Mucosa of rectum (tissue), 2 donors: ENCODE measurements around the gene RFNG.

Source experiments
- H3K27ac ChIP-seq, 2 donors: one replicate each; pipeline ENCODE4 v1.7.0; 2013; ENCODE audit warnings: inconsistent platforms in 2 of 2, low read depth in 2 of 2, low read length in 2 of 2
- H3K27me3 ChIP-seq, 2 donors: one replicate each; pipeline ENCODE4 v1.7.0; 2013; ENCODE audit warnings: low read length in 2 of 2; ENCODE audit not compliant: control insufficient read depth in 2 of 2, insufficient read depth in 2 of 2
- H3K36me3 ChIP-seq, 2 donors: one replicate each; pipeline ENCODE4 v1.7.0; 2013; ENCODE audit warnings: low read length in 2 of 2; ENCODE audit not compliant: control insufficient read depth in 2 of 2, insufficient read depth in 2 of 2
- H3K4me1 ChIP-seq, 2 donors: one replicate each; pipeline ENCODE4 v1.7.0; 2013; ENCODE audit warnings: low read length in 2 of 2, mild to moderate bottlenecking in 1 of 2; ENCODE audit not compliant: control insufficient read depth in 2 of 2, insufficient read depth in 2 of 2
- H3K4me3 ChIP-seq, 2 donors: one replicate each; pipeline ENCODE4 v1.7.0; 2013; ENCODE audit warnings: low read length in 2 of 2
- H3K9ac ChIP-seq, 2 donors: one replicate each; pipeline ENCODE4 v1.7.0; 2013; ENCODE audit warnings: low read length in 2 of 2, low read depth in 1 of 2, mild to moderate bottlenecking in 1 of 2
- H3K9me3 ChIP-seq, 2 donors: one replicate each; pipeline ENCODE4 v1.7.0; 2013; ENCODE audit warnings: low read length in 2 of 2; ENCODE audit not compliant: control insufficient read depth in 2 of 2
- donor health status: healthy.
- donor health status: Normal muscosa, but diverticular disease.

The RFNG gene

GRCh38 chr17:82012640-82013295, 38.8 kb downstream of the RFNG start:
- no peak overlapping the region for H3K4me3 ChIP-seq
- H3K9me3 ChIP-seq = no peaks in the 10 kb centered on the region
- peak overlapping the region in 1 of 2 donors; percentile 38 for H3K27ac ChIP-seq
- H3K9ac ChIP-seq = no peak overlapping the region
- no peaks in the 10 kb centered on the region for H3K4me1 ChIP-seq
- H3K27me3 ChIP-seq = no peaks in the 10 kb centered on the region
- no peaks in the 10 kb centered on the region for H3K36me3 ChIP-seq

GRCh38 chr17:82012261-82012639, 39.4 kb downstream of the RFNG start:
- Histone ChIP-seq H3K36me3 (no peaks in the 10 kb centered on the region), H3K27me3 (no peaks in the 10 kb centered on the region), H3K27ac (no peak overlapping the region)

GRCh38 chr17:82011617-82012187, 39.9 kb downstream of the RFNG start:
- Histone ChIP-seq H3K4me1 (no peaks in the 10 kb centered on the region), H3K36me3 (no peaks in the 10 kb centered on the region), H3K9me3 (no peaks in the 10 kb centered on the region), H3K9ac (no peak overlapping the region), H3K27ac (no peak overlapping the region), H3K4me3 (no peak overlapping the region), H3K27me3 (no peaks in the 10 kb centered on the region)

More at GRCh38 chr17:82012261-82012639, 39.4 kb downstream of the RFNG start:
- Histone ChIP-seq H3K4me3 (no peak overlapping the region), H3K9ac (no peak overlapping the region), H3K4me1 (no peaks in the 10 kb centered on the region), H3K9me3 (no peaks in the 10 kb centered on the region)

GRCh38 chr17:82010575-82011525, 40.8 kb downstream of the RFNG start:
- no peak overlapping the region for H3K4me3 ChIP-seq
- no peak overlapping the region for H3K27ac ChIP-seq
- H3K9ac ChIP-seq = no peak overlapping the region
- no peaks in the 10 kb centered on the region for H3K9me3 ChIP-seq
- H3K4me1 ChIP-seq = no peaks in the 10 kb centered on the region
- no peaks in the 10 kb centered on the region for H3K36me3 ChIP-seq
- H3K27me3 ChIP-seq = no peaks in the 10 kb centered on the region

- Histone ChIP-seq H3K4me1 (no peaks in the 10 kb centered on the region), H3K4me3 (no peak overlapping the region), H3K27ac (no peak overlapping the region), H3K27me3 (no peaks in the 10 kb centered on the region), H3K36me3 (no peaks in the 10 kb centered on the region), H3K9ac (no peak overlapping the region), H3K9me3 (no peaks in the 10 kb centered on the region)
Observed at GRCh38 chr17:82009413-82009812, 42.2 kb downstream of the RFNG start.

- Histone ChIP-seq H3K4me3 (no peak overlapping the region), H3K9me3 (no peaks in the 10 kb centered on the region), H3K9ac (no peak overlapping the region), H3K36me3 (no peaks in the 10 kb centered on the region), H3K27ac (no peak overlapping the region), H3K27me3 (no peaks in the 10 kb centered on the region), H3K4me1 (no peaks in the 10 kb centered on the region)
Observed at GRCh38 chr17:82008941-82009405, 42.6 kb downstream of the RFNG start.

- Histone ChIP-seq H3K27me3 (no peaks in the 10 kb centered on the region), H3K9ac (no peak overlapping the region), H3K9me3 (no peaks in the 10 kb centered on the region), H3K4me1 (no peaks in the 10 kb centered on the region), H3K27ac (no peak overlapping the region), H3K4me3 (no peak overlapping the region), H3K36me3 (no peaks in the 10 kb centered on the region)
Observed at GRCh38 chr17:82008258-82008940, 43.2 kb downstream of the RFNG start.

GRCh38 chr17:82007495-82008257, 43.9 kb downstream of the RFNG start:
- Histone ChIP-seq H3K9me3 (no peaks in the 10 kb centered on the region), H3K27ac (no peak overlapping the region), H3K4me1 (no peaks in the 10 kb centered on the region), H3K9ac (no peak overlapping the region), H3K27me3 (no peaks in the 10 kb centered on the region), H3K36me3 (no peaks in the 10 kb centered on the region), H3K4me3 (no peak overlapping the region)

GRCh38 chr17:82007228-82007494, 44.5 kb downstream of the RFNG start:
- H3K9me3 ChIP-seq = no peaks in the 10 kb centered on the region
- no peaks in the 10 kb centered on the region for H3K4me1 ChIP-seq
- no peak overlapping the region for H3K9ac ChIP-seq
- H3K4me3 ChIP-seq = no peak overlapping the region
- H3K36me3 ChIP-seq = no peaks in the 10 kb centered on the region
- H3K27ac ChIP-seq = no peak overlapping the region
- no peaks in the 10 kb centered on the region for H3K27me3 ChIP-seq
